GM12878 (cell line): ENCODE data around the gene NEURL3. TPM values are rescaled to one million over a fixed set of nuclear protein-coding genes. Genes with fewer than 3 reads are reported as not detected.

Source experiments
- CHD1 ChIP-seq: IDR thresholded peaks from 2 replicates; pipeline ENCODE4 v1.6.1; 2012; ENCODE audit warnings: low read depth, low read length, improper control_type of control experiment
- GATAD2B ChIP-seq: fragments of 450-650 bp; conservative IDR thresholded peaks from 2 replicates; pipeline ENCODE4 v1.6.1; 2017; ENCODE audit warnings: low read depth, mild to moderate bottlenecking, moderate library complexity
- HDAC2 ChIP-seq: fragments of 200-600 bp; sonication (generic); IDR thresholded peaks from 2 replicates; pipeline ENCODE4 v1.6.1; 2017
- KAT2A ChIP-seq: conservative IDR thresholded peaks from 2 replicates; pipeline ENCODE4 v1.6.1; 2011; ENCODE audit warnings: low read depth, low read length; ENCODE audit not compliant: control insufficient read depth
- KLF5 ChIP-seq: fragments of 450-650 bp; IDR thresholded peaks from 2 replicates; pipeline ENCODE4 v1.6.1; 2014; ENCODE audit warnings: mild to moderate bottlenecking; ENCODE audit not compliant: partially characterized antibody
- NFYA ChIP-seq: IDR thresholded peaks from 2 replicates; pipeline ENCODE4 v1.6.1; 2011; ENCODE audit warnings: low read depth, mild to moderate bottlenecking, low read length, improper control_type of control experiment, borderline replicate concordance
- SMC3 ChIP-seq: IDR thresholded peaks from 2 replicates; pipeline ENCODE4 v1.6.1; 2011; ENCODE audit warnings: low read length, improper control_type of control experiment, borderline replicate concordance
- TCF3 ChIP-seq: IDR thresholded peaks from 2 replicates; pipeline ENCODE4 v1.6.1; 2012; ENCODE audit warnings: low read depth, mild to moderate bottlenecking, low read length, borderline replicate concordance; ENCODE audit not compliant: insufficient read depth
- ZBED1 ChIP-seq: IDR thresholded peaks from 2 replicates; pipeline ENCODE4 v1.6.1; 2016; ENCODE audit warnings: borderline replicate concordance
- ZZZ3 ChIP-seq: IDR thresholded peaks from 2 replicates; pipeline ENCODE4 v1.6.1; 2011; ENCODE audit warnings: low read depth; ENCODE audit not compliant: control insufficient read depth, insufficient read length
- polyA plus RNA-seq, 11 experiments: library from polyadenylated mRNA; depleted of rRNA in 4 of 11; unstranded in 6 of 11; stranded (reverse) in 5 of 11; fragments of >200 nt; fragmentation: Nextera tagmentation in 4 of 11; fragmentation: Illumina TruSeq in 1 of 11; extraction: Ambion mirVana in 4 of 11; extraction: Trizol in 1 of 11; gene quantifications; 1 replicate in 1 of 11; 2 replicates in 10 of 11; pipeline versions ENCODE4 v1.2.1 to v1.2.3, GENCODE V29; 2011 to 2016; ENCODE audit warnings: inconsistent platforms in 2 of 11, missing spikeins in 2 of 11, low read depth in 1 of 11
- total RNA-seq, 4 experiments: library from RNA; depleted of rRNA in 3 of 4; stranded (reverse); fragments of >200 nt in 3 of 4; fragmentation: Illumina TruSeq in 1 of 4; extraction: Trizol in 1 of 4; gene quantifications; 2 replicates each; pipeline versions ENCODE4 v1.2.1 to v1.2.3, GENCODE V29; 2013 to 2021
- TF ChIP-seq, protein P1 (sequence below): fragments of 450-650 bp; formaldehyde crosslinking; IDR thresholded peaks from 2 replicates; pipeline ENCODE4 v1.5.0; 2022; ENCODE audit warnings: mild to moderate bottlenecking, missing genetic modification characterization
- TF ChIP-seq, protein P2 (sequence below): fragments of 450-650 bp; IDR thresholded peaks from 2 replicates; pipeline ENCODE4 v1.6.1; 2018; ENCODE audit warnings: mild to moderate bottlenecking, low read depth, moderate library complexity; ENCODE audit not compliant: partially characterized antibody
- TF ChIP-seq, protein P3 (sequence below): fragments of 450-650 bp; formaldehyde crosslinking; IDR thresholded peaks from 2 replicates; pipeline ENCODE4 v1.4.0; 2022; ENCODE audit warnings: mild to moderate bottlenecking, moderate library complexity
- TF ChIP-seq, protein P4 (sequence below): fragments of 450-650 bp; IDR thresholded peaks from 2 replicates; pipeline ENCODE4 v1.6.1; 2018; ENCODE audit warnings: borderline replicate concordance, mild to moderate bottlenecking; ENCODE audit not compliant: partially characterized antibody
- TF ChIP-seq, protein P5 (sequence below): IDR thresholded peaks from 2 replicates; pipeline ENCODE4 v1.6.1; 2011; ENCODE audit warnings: borderline replicate concordance, low read depth, mild to moderate bottlenecking, moderate library complexity, low read length; ENCODE audit not compliant: insufficient read depth, poor library complexity, severe bottlenecking

Gene NEURL3
- total and polyA plus RNA-seq, 10 of the 15 experiments (the other 5 are each of a cell fraction or from before 2014, with no cell fraction given) = 0.03 to 6.3 (median 0.47) TPM

DNA sequence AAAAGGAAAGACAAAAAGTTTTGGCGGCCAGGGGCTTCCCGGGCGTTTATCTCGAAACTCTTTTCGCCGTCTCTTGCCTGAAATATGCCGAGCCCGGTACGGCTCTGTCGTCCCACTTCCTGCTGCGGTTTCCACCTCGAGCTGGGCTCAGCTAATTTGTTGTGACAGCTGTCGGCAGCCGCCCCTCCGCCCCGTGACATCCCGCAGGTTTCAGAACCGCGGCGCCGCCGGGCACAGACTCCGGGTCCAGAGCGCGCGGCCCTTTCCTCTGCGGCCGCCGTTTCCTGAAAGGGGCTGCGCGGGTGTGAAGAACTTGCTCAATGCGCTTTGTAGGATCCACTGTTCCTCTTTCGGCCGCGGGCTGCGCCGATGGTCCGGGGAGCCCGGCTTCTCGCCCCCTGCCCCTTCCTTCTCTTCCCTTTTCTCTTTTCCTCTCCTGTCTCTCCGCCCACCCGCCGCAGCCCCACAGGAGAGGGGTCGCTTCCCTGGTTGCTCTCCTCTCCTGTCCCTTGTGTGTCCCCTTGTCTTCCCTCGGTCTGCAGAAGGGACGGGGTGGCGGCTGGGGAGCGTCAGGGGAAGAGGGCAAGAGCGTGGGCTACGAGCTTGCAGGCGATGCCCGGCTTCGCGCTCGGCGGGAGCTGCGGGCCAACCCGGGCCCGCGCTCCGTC is 32.0 kb upstream of the NEURL3 start (continued):
- no peak for TF ChIP-seq HDAC2
- TF ChIP-seq, protein P1, sequence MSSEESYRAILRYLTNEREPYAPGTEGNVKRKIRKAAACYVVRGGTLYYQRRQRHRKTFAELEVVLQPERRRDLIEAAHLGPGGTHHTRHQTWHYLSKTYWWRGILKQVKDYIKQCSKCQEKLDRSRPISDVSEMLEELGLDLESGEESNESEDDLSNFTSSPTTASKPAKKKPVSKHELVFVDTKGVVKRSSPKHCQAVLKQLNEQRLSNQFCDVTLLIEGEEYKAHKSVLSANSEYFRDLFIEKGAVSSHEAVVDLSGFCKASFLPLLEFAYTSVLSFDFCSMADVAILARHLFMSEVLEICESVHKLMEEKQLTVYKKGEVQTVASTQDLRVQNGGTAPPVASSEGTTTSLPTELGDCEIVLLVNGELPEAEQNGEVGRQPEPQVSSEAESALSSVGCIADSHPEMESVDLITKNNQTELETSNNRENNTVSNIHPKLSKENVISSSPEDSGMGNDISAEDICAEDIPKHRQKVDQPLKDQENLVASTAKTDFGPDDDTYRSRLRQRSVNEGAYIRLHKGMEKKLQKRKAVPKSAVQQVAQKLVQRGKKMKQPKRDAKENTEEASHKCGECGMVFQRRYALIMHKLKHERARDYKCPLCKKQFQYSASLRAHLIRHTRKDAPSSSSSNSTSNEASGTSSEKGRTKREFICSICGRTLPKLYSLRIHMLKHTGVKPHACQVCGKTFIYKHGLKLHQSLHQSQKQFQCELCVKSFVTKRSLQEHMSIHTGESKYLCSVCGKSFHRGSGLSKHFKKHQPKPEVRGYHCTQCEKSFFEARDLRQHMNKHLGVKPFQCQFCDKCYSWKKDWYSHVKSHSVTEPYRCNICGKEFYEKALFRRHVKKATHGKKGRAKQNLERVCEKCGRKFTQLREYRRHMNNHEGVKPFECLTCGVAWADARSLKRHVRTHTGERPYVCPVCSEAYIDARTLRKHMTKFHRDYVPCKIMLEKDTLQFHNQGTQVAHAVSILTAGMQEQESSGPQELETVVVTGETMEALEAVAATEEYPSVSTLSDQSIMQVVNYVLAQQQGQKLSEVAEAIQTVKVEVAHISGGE (CRISPR knock-in tag) = no peak
- TF ChIP-seq, protein P2, sequence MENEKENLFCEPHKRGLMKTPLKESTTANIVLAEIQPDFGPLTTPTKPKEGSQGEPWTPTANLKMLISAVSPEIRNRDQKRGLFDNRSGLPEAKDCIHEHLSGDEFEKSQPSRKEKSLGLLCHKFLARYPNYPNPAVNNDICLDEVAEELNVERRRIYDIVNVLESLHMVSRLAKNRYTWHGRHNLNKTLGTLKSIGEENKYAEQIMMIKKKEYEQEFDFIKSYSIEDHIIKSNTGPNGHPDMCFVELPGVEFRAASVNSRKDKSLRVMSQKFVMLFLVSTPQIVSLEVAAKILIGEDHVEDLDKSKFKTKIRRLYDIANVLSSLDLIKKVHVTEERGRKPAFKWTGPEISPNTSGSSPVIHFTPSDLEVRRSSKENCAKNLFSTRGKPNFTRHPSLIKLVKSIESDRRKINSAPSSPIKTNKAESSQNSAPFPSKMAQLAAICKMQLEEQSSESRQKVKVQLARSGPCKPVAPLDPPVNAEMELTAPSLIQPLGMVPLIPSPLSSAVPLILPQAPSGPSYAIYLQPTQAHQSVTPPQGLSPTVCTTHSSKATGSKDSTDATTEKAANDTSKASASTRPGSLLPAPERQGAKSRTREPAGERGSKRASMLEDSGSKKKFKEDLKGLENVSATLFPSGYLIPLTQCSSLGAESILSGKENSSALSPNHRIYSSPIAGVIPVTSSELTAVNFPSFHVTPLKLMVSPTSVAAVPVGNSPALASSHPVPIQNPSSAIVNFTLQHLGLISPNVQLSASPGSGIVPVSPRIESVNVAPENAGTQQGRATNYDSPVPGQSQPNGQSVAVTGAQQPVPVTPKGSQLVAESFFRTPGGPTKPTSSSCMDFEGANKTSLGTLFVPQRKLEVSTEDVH = no peak
- TF ChIP-seq, protein P3, sequence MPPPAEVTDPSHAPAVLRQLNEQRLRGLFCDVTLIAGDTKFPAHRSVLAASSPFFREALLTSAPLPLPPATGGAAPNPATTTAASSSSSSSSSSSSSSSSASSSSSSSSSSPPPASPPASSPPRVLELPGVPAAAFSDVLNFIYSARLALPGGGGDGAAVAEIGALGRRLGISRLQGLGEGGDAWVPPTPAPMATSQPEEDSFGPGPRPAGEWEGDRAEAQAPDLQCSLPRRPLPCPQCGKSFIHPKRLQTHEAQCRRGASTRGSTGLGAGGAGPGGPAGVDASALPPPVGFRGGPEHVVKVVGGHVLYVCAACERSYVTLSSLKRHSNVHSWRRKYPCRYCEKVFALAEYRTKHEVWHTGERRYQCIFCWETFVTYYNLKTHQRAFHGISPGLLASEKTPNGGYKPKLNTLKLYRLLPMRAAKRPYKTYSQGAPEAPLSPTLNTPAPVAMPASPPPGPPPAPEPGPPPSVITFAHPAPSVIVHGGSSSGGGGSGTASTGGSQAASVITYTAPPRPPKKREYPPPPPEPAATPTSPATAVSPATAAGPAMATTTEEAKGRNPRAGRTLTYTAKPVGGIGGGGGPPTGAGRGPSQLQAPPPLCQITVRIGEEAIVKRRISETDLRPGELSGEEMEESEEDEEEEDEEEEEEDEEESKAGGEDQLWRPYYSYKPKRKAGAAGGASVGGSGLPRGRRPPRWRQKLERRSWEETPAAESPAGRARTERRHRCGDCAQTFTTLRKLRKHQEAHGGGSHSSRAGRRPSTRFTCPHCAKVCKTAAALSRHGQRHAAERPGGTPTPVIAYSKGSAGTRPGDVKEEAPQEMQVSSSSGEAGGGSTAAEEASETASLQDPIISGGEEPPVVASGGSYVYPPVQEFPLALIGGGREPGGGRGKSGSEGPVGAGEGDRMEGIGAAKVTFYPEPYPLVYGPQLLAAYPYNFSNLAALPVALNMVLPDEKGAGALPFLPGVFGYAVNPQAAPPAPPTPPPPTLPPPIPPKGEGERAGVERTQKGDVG (CRISPR knock-in tag) = no peak
- TF ChIP-seq KLF5 = no peak
- TF ChIP-seq GATAD2B = peak; percentile 70
- peak; percentile 94; the same call in 1 of the 2 replicates for TF ChIP-seq ZBED1
- no peak; the same call in 1 of the 2 replicates for TF ChIP-seq CHD1
- no peak for TF ChIP-seq SMC3
- TF ChIP-seq, protein P4, sequence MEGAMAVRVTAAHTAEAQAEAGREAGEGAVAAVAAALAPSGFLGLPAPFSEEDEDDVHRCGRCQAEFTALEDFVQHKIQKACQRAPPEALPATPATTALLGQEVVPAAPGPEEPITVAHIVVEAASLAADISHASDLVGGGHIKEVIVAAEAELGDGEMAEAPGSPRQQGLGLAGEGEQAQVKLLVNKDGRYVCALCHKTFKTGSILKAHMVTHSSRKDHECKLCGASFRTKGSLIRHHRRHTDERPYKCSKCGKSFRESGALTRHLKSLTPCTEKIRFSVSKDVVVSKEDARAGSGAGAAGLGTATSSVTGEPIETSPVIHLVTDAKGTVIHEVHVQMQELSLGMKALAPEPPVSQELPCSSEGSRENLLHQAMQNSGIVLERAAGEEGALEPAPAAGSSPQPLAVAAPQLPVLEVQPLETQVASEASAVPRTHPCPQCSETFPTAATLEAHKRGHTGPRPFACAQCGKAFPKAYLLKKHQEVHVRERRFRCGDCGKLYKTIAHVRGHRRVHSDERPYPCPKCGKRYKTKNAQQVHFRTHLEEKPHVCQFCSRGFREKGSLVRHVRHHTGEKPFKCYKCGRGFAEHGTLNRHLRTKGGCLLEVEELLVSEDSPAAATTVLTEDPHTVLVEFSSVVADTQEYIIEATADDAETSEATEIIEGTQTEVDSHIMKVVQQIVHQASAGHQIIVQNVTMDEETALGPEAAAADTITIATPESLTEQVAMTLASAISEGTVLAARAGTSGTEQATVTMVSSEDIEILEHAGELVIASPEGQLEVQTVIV = no peak
- TF ChIP-seq NFYA = no peak
- peak; percentile 97 for TF ChIP-seq TCF3
- no peak for TF ChIP-seq ZZZ3
- TF ChIP-seq, protein P5, sequence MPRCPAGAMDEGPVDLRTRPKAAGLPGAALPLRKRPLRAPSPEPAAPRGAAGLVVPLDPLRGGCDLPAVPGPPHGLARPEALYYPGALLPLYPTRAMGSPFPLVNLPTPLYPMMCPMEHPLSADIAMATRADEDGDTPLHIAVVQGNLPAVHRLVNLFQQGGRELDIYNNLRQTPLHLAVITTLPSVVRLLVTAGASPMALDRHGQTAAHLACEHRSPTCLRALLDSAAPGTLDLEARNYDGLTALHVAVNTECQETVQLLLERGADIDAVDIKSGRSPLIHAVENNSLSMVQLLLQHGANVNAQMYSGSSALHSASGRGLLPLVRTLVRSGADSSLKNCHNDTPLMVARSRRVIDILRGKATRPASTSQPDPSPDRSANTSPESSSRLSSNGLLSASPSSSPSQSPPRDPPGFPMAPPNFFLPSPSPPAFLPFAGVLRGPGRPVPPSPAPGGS = peak; percentile 58
- no peak for TF ChIP-seq KAT2A
